SH-SY5Y (cell line): ENCODE measurements around the gene GINS3.

Experiments
- GATA2 ChIP-seq: IDR thresholded peaks from 2 replicates; pipeline ENCODE4 v1.6.1; 2011; ENCODE audit warnings: mild to moderate bottlenecking, low read depth, low read length
- GATA3 ChIP-seq: IDR thresholded peaks from 2 replicates; pipeline ENCODE4 v1.6.1; 2011; ENCODE audit warnings: low read depth, mild to moderate bottlenecking, low read length, moderate library complexity

- TF ChIP-seq GATA3 (no peak), GATA2 (no peak)
Observed at GRCh38 chr16:58381661-58382060, 10.6 kb upstream of the GINS3 start.
